ENCODE data around the gene OSTM1.

OSTM1 gene

DNA sequence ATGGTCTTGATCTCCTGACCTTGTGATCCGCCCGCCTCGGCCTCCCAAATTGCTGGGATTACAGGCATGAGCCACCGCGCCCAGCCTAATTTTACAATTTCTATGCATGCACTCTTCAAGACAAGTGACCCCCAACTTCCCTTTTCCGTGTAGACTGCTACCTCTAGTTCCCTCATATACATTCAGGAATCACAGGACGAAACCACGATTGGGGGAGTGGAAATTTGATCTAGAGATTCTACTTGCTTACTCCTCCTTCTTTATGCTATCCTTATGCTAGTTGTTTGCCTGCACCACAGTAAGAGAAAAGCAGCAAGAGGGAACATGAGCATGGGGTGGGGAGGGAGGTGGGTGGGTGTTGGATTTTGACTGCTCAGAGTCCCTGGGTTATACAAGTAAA is 34.9 kb downstream of the OSTM1 start:
- no peak for DNase-seq
- H3K36me3 ChIP-seq = no peaks in the 10 kb centered on the region; the same call in 1 of the 2 replicates
- TF ChIP-seq, protein P1, sequence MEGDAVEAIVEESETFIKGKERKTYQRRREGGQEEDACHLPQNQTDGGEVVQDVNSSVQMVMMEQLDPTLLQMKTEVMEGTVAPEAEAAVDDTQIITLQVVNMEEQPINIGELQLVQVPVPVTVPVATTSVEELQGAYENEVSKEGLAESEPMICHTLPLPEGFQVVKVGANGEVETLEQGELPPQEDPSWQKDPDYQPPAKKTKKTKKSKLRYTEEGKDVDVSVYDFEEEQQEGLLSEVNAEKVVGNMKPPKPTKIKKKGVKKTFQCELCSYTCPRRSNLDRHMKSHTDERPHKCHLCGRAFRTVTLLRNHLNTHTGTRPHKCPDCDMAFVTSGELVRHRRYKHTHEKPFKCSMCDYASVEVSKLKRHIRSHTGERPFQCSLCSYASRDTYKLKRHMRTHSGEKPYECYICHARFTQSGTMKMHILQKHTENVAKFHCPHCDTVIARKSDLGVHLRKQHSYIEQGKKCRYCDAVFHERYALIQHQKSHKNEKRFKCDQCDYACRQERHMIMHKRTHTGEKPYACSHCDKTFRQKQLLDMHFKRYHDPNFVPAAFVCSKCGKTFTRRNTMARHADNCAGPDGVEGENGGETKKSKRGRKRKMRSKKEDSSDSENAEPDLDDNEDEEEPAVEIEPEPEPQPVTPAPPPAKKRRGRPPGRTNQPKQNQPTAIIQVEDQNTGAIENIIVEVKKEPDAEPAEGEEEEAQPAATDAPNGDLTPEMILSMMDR (IDR thresholded peaks at IDR 0.05; ENCODE audit: low read depth, low read length) = no peak
- H3K4me1 ChIP-seq = no peaks in the 10 kb centered on the region
- no peak overlapping the region for H3K4me3 ChIP-seq (ENCODE audit: low read depth, low read length)
- no peaks in the 10 kb centered on the region for H3K9me3 ChIP-seq
- no peaks in the 10 kb centered on the region for H3K27me3 ChIP-seq

DNA sequence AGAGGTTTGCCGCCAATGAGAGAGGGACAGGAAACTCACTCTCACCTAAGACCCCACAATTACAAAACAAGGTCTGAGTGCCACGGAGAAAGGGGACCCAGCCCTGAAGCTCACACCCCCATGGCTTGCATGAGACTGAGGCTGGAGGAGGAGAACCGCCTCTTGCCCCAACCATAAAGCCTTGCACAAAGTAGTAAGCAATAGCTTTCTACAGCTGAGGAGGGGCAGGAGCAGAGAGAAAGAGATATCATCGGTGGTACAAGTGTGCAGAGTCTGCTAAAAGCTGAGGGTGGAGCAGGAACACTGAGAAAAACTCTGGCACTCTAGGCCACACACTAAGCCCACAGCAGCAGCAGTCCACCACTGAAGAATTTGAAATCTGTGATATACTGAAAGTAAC is 37.7 kb downstream of the OSTM1 start:
- Histone ChIP-seq H3K36me3 (no peaks in the 10 kb centered on the region; the same call in 1 of the 2 replicates), H3K27me3 (no peaks in the 10 kb centered on the region), H3K4me3 (ENCODE audit: low read depth, low read length) (no peak overlapping the region), H3K4me1 (no peaks in the 10 kb centered on the region), H3K9me3 (no peaks in the 10 kb centered on the region)
- TF ChIP-seq, protein P1 (IDR thresholded peaks at IDR 0.05; ENCODE audit: low read depth, low read length) = no peak
- no peak for DNase-seq

DNA sequence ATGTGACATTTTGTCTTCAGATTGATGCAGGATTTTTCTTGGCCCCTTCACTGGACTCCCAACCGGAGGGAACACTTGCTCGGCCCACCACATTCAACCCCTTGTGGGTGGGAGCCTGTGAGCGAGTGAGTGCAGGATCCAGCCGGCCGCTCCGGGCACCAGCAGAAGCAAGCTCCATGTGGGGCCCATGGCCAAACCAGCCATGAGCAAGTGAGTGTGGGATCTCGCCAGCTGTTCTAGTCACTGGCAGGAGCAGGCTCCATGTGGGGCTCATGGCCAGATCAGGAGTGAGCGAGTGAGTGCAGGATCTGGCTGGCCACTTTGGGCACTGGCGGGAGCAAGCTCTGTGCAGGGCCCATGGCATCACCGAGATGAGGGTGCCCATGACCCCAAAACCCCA is 42.6 kb downstream of the OSTM1 start:
- peak; percentile 5 for DNase-seq
- no peaks in the 10 kb centered on the region for H3K36me3 ChIP-seq
- no peak overlapping the region for H3K4me3 ChIP-seq (ENCODE audit: low read depth, low read length)
- no peaks in the 10 kb centered on the region for H3K27me3 ChIP-seq
- no peaks in the 10 kb centered on the region for H3K9me3 ChIP-seq
- TF ChIP-seq, protein P1 (IDR thresholded peaks at IDR 0.05; ENCODE audit: low read depth, low read length) = no peak
- no peaks in the 10 kb centered on the region for H3K4me1 ChIP-seq

DNA sequence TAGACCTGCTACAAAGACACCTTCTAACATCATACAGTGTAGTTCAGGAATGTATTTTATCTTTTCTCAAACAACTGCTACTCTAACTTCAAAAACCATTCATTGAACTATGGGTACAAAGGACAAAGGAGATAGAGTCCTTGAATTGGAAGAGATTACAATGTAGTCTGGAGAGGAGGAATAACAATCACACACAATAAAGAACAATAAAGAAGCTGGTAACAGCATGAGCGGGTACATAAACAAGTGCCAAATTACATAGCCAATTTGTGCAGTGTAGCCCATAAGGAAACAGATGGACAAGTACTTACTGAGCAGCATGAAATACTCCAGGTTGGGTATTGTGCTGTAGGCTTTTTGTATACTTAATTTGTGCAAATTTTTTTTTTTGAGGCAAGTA is 44.3 kb downstream of the OSTM1 start:
- TF ChIP-seq, protein P1 (IDR thresholded peaks at IDR 0.05; ENCODE audit: low read depth, low read length) = no peak

DNA sequence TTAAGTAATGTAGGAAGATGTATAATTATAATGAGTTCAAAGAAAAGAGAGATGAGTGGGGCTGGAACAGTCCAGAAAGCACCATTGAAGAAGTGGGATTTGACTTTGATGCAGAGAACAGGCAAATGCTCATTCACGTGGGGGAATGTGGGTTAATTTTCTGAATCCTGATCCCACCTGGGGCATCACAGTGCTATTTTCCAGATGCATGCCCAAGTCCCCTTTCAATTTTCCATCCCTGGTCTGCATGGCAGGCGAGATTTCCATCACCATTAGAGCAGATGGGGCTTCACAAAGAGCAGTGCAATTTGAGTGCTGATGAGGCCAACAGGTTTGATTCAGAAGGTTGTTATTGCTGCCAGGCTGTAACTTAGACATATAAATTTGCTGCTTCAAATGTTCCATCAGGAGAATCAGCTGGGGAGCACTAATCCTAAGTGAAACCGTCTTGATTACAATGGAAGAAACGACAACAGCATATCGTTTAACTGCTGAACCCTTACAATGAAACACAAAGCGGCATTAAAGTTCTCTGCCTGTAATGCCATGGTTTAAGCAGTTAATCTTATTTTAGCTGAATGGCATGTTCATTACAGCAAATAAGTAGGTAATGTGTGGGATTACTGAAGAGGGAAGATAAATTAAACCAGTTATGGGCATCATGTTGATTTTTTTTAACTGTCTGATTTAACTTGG is 45.2 kb downstream of the OSTM1 start:
- H3K4me1 ChIP-seq = no peaks in the 10 kb centered on the region
- no peaks in the 10 kb centered on the region for H3K36me3 ChIP-seq
- DNase-seq = no peak
- no peak overlapping the region for H3K4me3 ChIP-seq (ENCODE audit: low read depth, low read length)
- no peaks in the 10 kb centered on the region for H3K27me3 ChIP-seq
- H3K9me3 ChIP-seq = no peaks in the 10 kb centered on the region
- TF ChIP-seq, protein P1 (IDR thresholded peaks at IDR 0.05; ENCODE audit: low read depth, low read length) = no peak

More for the DNA sequence above, 44.3 kb downstream of the OSTM1 start:
- no peak for DNase-seq
- no peaks in the 10 kb centered on the region for H3K9me3 ChIP-seq
- H3K36me3 ChIP-seq = no peaks in the 10 kb centered on the region
- no peaks in the 10 kb centered on the region for H3K27me3 ChIP-seq
- H3K4me3 ChIP-seq (ENCODE audit: low read depth, low read length) = no peak overlapping the region
- no peaks in the 10 kb centered on the region for H3K4me1 ChIP-seq

DNA sequence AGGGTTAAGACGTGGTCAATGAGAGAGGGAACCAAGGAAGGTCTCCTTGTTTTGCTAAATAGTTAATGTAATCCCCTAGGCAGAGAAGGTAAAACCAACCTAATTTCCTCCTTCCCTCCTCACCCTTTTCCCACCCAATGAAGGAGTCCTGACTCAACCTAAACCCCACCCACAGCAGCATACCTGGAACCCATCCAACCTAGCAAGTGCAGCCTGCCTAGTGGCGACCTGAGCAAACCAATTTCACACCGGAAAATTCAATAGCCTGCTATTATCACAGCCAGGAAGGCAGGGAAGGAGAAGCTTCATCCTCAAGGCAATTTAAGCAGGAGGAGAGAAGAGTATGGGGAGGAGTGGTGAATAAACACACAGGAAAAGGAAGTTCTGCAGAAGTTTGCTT is 46.9 kb downstream of the OSTM1 start:
- Histone ChIP-seq H3K9me3 (no peaks in the 10 kb centered on the region), H3K36me3 (no peaks in the 10 kb centered on the region), H3K4me3 (ENCODE audit: low read depth, low read length) (no peak overlapping the region), H3K27me3 (no peaks in the 10 kb centered on the region), H3K4me1 (no peaks in the 10 kb centered on the region)
- TF ChIP-seq, protein P1 (IDR thresholded peaks at IDR 0.05; ENCODE audit: low read depth, low read length) = no peak
- DNase-seq = no peak

All from BE2C (cell line).